ENCODE results near the gene ASIC4. TPM values are rescaled to one million over a fixed set of nuclear protein-coding genes. Genes with fewer than 3 reads are reported as not detected.

ASIC4 gene
- total RNA-seq, 1 experiment from 2014 or later: 0.45 TPM

DNA sequence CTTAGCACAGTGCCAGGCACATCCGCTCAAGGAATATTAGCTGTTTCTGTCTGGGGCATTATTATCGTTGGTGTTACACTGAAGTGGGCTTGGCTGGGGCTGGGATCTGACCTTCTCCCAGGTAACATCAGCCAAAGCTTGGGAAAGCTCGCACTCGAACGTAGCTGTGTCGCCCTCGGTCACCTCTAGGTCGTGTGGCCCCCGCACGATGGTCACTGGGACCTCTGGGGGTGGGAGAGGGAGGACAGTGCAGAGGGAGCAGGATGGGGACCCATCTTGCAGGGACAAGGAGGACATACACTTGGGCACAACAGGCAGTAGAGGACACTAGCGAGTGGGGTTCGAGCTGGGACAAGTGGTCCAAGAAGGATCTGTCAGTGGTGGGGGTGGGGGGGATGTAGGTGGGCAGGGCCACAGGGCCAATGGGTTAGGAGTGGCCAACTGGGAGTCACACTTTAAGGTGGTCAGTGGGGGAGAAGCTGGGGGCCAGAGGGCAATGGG is 39.2 kb downstream of the ASIC4 start:
- BruUV-seq (replicated peaks): no TSS peak
- ChIA-PET CTCF (no interaction called here), POLR2A (ENCODE audit: low non-redundant PET) (no interaction called here)
- no peak overlapping the region for H3K27ac ChIP-seq (ENCODE audit: low read depth, low read length, poor library complexity, severe bottlenecking)
- no peaks in the 10 kb centered on the region for H3K36me3 ChIP-seq (ENCODE audit: insufficient read depth, low read length, poor library complexity, severe bottlenecking)
- H3K27me3 ChIP-seq (replicated peaks; ENCODE audit: insufficient read depth, low read depth, low read length, poor library complexity): no peaks in the 10 kb centered on the region
- intact Hi-C loops (cut with micrococcal nuclease; ENCODE audit: unreplicated experiment): no loop called here
- no peaks in the 10 kb centered on the region for H3K9me3 ChIP-seq (ENCODE audit: low read depth, low read length, poor library complexity, severe bottlenecking)
- DNase-seq (ENCODE audit: low spot score): no peak
- H3K4me1 ChIP-seq (ENCODE audit: insufficient read depth, low read length, poor library complexity, severe bottlenecking): no peaks in the 10 kb centered on the region
- H3K4me3 ChIP-seq (ENCODE audit: low read depth, low read length, poor library complexity, severe bottlenecking): no peak overlapping the region
- no peak for TF ChIP-seq EZH2 (IDR thresholded peaks at IDR 0.05; ENCODE audit: borderline replicate concordance, low read depth, low read length, poor library complexity, severe bottlenecking)
- TF ChIP-seq, protein P1, sequence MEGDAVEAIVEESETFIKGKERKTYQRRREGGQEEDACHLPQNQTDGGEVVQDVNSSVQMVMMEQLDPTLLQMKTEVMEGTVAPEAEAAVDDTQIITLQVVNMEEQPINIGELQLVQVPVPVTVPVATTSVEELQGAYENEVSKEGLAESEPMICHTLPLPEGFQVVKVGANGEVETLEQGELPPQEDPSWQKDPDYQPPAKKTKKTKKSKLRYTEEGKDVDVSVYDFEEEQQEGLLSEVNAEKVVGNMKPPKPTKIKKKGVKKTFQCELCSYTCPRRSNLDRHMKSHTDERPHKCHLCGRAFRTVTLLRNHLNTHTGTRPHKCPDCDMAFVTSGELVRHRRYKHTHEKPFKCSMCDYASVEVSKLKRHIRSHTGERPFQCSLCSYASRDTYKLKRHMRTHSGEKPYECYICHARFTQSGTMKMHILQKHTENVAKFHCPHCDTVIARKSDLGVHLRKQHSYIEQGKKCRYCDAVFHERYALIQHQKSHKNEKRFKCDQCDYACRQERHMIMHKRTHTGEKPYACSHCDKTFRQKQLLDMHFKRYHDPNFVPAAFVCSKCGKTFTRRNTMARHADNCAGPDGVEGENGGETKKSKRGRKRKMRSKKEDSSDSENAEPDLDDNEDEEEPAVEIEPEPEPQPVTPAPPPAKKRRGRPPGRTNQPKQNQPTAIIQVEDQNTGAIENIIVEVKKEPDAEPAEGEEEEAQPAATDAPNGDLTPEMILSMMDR (conservative IDR thresholded peaks at IDR 0.05; ENCODE audit: low read depth, low read length): no peak

DNA sequence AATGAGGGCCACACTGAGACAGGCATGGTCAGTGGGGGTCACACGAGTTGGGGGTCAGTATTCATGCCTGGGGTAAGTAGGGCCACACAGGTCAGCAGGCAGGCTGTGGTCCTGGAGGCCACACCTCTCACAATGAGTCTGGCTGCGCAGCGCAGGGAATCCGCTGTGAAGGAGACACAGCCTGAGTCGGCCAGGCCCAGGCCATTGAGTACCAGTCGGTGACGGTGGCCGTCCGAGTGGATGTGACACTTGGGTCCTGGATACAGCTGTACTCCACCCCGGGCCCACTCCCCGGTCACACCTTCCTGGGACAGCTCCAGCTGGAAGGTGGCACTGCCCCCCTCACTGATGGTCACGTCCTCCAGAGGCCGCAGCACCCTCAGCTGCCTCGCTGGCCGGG is 40.1 kb downstream of the ASIC4 start:
- CTCF ChIA-PET: no interaction called here
- no peak overlapping the region for H3K27ac ChIP-seq (ENCODE audit: low read depth, low read length, poor library complexity, severe bottlenecking)
- no peaks in the 10 kb centered on the region for H3K27me3 ChIP-seq (replicated peaks; ENCODE audit: insufficient read depth, low read depth, low read length, poor library complexity)
- H3K4me3 ChIP-seq (ENCODE audit: low read depth, low read length, poor library complexity, severe bottlenecking): no peak overlapping the region
- no TSS peak for BruUV-seq (replicated peaks)
- POLR2A ChIA-PET (ENCODE audit: low non-redundant PET): no interaction called here
- TF ChIP-seq, protein P1 (conservative IDR thresholded peaks at IDR 0.05; ENCODE audit: low read depth, low read length): no peak
- no peak for TF ChIP-seq EZH2 (IDR thresholded peaks at IDR 0.05; ENCODE audit: borderline replicate concordance, low read depth, low read length, poor library complexity, severe bottlenecking)
- no peaks in the 10 kb centered on the region for H3K36me3 ChIP-seq (ENCODE audit: insufficient read depth, low read length, poor library complexity, severe bottlenecking)
- no peaks in the 10 kb centered on the region for H3K4me1 ChIP-seq (ENCODE audit: insufficient read depth, low read length, poor library complexity, severe bottlenecking)
- intact Hi-C loops (cut with micrococcal nuclease; ENCODE audit: unreplicated experiment): no loop called here
- DNase-seq (ENCODE audit: low spot score): no peak
- H3K9me3 ChIP-seq (ENCODE audit: low read depth, low read length, poor library complexity, severe bottlenecking): no peaks in the 10 kb centered on the region

DNA sequence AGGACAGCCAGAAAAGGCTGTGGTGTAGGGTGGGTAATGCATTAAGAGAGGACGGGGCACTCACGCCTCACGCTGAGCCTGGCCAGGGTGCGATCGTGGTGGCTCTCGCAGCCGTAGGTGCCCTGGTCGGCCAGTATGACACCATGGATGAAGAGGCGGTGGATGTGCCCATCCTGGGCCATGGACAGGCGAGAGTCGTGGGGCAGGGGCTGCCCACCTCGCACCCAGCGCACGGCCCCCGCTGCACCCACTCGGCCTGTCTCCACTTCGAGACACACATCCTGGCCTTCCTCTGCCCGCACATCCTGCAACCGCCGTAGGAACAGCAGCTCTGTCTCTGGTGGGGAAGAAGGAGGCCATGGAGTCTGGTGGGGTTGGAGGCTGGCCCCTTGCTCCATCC is 41.7 kb downstream of the ASIC4 start:
- no peaks in the 10 kb centered on the region for H3K27me3 ChIP-seq (replicated peaks; ENCODE audit: insufficient read depth, low read depth, low read length, poor library complexity)
- POLR2A ChIA-PET (ENCODE audit: low non-redundant PET): no interaction called here
- no peak for TF ChIP-seq EZH2 (IDR thresholded peaks at IDR 0.05; ENCODE audit: borderline replicate concordance, low read depth, low read length, poor library complexity, severe bottlenecking)
- TF ChIP-seq, protein P1 (conservative IDR thresholded peaks at IDR 0.05; ENCODE audit: low read depth, low read length): no peak
- no peak for DNase-seq (ENCODE audit: low spot score)
- no peak overlapping the region for H3K27ac ChIP-seq (ENCODE audit: low read depth, low read length, poor library complexity, severe bottlenecking)
- intact Hi-C loops (cut with micrococcal nuclease; ENCODE audit: unreplicated experiment): no loop called here
- H3K4me3 ChIP-seq (ENCODE audit: low read depth, low read length, poor library complexity, severe bottlenecking): no peak overlapping the region
- no TSS peak for BruUV-seq (replicated peaks)
- no peaks in the 10 kb centered on the region for H3K9me3 ChIP-seq (ENCODE audit: low read depth, low read length, poor library complexity, severe bottlenecking)
- CTCF ChIA-PET: no interaction called here
- H3K4me1 ChIP-seq (ENCODE audit: insufficient read depth, low read length, poor library complexity, severe bottlenecking): no peaks in the 10 kb centered on the region
- H3K36me3 ChIP-seq (ENCODE audit: insufficient read depth, low read length, poor library complexity, severe bottlenecking): no peaks in the 10 kb centered on the region

Measured in A673 (cell line).